ENCODE measurements around the gene ZNF625.

- TF ChIP-seq EZH2phosphoT487 (conservative IDR thresholded peaks at IDR 0.05; ENCODE audit: low read length): no peak
- TF ChIP-seq, protein P1, sequence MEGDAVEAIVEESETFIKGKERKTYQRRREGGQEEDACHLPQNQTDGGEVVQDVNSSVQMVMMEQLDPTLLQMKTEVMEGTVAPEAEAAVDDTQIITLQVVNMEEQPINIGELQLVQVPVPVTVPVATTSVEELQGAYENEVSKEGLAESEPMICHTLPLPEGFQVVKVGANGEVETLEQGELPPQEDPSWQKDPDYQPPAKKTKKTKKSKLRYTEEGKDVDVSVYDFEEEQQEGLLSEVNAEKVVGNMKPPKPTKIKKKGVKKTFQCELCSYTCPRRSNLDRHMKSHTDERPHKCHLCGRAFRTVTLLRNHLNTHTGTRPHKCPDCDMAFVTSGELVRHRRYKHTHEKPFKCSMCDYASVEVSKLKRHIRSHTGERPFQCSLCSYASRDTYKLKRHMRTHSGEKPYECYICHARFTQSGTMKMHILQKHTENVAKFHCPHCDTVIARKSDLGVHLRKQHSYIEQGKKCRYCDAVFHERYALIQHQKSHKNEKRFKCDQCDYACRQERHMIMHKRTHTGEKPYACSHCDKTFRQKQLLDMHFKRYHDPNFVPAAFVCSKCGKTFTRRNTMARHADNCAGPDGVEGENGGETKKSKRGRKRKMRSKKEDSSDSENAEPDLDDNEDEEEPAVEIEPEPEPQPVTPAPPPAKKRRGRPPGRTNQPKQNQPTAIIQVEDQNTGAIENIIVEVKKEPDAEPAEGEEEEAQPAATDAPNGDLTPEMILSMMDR (IDR thresholded peaks at IDR 0.05; ENCODE audit: insufficient read depth, low read length, poor library complexity, severe bottlenecking): no peak
Observed at GRCh38 chr19:12198136-12198535, 41.6 kb upstream of the ZNF625 start.

All from SU-DHL-6 (cell line).